IPS-11a (cell line): ENCODE results near the gene PARP16.

Experiments
- H3K4me3 ChIP-seq: one replicate; pipeline ENCODE4 v1.5.1; 2013; ENCODE audit warnings: low read depth, low read length, control low read depth

PARP16 gene, protein sequence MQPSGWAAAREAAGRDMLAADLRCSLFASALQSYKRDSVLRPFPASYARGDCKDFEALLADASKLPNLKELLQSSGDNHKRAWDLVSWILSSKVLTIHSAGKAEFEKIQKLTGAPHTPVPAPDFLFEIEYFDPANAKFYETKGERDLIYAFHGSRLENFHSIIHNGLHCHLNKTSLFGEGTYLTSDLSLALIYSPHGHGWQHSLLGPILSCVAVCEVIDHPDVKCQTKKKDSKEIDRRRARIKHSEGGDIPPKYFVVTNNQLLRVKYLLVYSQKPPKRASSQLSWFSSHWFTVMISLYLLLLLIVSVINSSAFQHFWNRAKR

DNA sequence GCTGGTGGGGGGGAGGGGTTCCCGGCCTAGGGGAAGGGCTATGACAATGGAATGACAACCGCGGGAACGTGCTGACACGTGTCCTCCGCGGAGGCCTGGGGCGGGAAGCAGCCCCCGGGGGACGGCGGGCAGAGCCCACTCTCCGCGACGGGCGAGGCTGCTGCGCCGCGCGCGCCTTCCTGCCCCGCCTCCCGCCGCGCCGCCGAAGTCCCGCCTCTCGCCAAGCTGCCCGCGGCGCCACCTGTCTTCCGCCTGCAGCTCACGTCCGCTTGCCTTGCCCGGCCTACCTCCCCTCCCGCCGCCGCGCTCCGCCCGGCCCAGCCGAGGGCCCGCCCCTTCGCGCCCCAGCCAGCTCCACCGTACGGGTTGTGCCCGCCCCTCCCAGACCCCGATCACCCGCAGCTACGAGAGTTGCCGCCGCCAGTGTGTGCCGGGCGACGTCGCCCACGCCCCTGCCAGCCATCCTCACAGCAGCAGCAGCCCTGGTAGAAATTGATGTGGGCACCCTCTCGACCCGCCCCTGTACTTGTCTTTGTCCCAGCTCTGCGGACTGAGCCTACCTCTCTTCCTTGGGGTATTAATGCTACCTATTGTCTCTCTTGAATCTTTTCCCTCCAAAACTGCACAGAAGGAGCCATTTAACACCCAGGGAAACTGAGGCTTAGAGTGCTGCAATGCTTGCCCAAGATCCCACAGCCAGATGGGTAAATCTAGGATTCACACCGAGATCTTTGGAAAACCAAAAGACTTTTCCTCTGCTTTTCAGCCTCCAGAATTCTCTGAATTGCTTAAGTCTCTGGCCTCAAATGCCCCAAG, at the start of gene PARP16:
Gene PARP16, minus strand, starts transcription at position 180 of the 816 bp plus-strand sequence. CDS start 457 bp downstream, outside the sequence.
- H3K4me3 ChIP-seq, result peak within 1 kb of the TSS; percentile 65

DNA sequence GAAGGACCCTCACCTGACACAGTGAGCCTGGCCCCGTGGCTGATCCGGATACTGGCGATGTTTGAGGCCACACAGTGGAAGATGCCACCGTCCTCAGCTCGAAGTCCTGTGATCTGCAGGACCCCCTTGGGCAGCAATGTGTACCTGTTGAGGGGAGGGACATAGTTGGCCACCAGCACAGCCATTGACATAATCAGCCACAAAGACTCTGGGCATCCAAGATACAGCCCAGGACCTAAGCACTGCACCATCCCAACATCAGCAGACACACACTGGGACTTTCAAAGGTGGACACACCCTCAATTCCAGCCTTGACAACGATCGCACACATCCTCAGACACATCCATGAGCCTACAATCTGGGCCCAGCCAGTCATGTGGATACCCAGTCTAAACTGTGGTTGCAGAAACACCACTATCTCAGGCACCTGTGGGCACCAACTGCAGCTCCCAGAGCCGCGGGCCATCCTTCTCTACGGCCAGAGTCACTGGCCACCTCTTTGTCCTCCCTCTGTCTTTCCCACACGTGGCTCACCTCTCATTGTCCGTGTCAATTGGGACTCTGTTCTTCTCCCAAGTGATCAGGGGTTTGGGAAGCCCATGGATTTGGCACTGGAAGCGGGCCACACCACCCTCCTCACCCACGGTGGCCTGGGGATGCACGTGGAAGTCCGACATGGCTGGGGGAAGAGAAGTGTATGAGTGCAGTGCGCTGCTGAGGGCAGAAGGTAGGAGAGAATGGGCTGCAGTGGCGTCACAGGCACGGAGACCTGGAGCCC, 48.8 kb upstream of the PARP16 start:
- H3K4me3 ChIP-seq, result no peak overlapping the region

DNA sequence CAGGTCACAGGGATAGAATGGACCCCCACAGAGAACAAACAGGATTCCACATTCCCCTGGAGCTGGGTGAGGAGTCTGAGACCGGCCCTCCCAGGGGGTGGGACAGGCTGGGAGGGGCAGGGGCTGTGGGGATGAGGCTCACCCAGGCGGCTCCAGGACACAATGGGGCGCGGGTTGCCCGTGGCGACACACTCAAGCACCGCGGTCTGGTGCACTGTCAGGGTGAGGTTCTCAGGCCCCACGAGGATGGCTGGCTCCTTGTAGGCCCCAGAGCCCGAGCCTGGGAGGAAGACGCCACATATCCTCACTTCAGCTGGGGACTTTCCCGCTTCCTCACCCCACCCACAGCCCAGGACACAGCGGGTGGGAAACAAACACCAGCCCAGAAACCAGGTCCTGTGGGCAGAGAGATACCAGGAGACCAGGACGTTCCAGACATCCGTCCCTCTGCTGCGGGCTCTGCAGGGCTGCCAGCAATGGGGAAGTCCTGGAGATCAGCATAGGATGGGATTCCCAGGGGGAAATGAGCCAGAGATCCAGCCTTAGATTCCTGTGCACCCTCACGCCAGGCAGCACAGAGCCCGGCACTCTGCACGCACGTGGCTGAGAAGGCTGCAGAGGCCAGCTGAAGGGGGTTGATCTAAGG, 48.0 kb upstream of the PARP16 start:
- no peak overlapping the region for H3K4me3 ChIP-seq

DNA sequence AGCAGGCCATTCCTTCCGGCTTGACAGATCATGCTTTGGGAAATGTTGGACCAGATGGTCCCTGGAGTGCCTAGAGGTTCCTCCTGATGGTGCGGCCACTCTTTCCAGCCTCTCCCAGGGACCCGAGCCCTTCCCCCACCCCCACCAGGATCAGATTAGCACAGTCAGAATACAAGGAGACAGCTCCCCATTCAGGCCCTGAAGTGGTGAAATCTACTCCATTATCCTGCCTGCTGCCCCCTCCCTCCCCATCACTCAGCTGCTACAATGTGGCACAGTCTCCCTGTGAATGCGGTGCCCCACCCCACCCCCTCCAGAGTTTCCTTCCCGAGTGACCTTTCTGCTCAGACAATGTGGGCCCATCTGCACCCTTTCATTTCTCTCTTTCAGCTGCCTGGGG, 47.2 kb upstream of the PARP16 start:
- H3K4me3 ChIP-seq, result no peak overlapping the region

DNA sequence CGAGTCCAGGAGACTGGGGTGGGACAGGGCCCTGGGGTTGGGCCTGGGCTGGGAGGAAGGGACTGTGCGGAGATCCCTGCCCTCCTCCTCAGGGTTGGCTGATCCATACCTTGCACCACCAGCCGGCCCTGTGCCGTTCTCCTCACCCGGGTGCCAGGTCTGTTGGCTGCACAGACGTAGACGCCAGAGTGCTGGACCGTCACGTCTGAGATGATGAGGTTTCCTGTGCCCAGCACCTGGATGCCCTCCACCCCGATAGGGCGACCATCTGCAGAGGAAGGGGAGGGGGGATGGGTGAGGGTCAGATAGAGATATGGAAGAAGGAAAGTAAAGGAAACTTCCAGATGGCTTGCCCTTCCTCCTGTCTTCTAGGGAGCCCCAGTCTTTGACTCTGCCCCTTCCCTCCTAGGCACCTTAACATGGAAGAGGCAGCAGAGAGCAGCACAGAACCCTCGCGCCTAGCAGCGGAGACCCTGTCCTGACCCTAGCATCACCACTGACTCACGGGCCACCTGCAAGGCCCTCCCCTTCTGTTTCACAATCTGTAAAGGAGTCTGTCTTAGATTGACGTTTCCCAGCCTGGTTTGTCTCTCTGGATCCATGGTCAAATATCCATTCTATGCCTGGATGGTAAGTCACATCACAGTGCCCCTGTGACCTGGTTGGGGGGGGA, 46.6 kb upstream of the PARP16 start:
- H3K4me3 ChIP-seq, result no peak overlapping the region

DNA sequence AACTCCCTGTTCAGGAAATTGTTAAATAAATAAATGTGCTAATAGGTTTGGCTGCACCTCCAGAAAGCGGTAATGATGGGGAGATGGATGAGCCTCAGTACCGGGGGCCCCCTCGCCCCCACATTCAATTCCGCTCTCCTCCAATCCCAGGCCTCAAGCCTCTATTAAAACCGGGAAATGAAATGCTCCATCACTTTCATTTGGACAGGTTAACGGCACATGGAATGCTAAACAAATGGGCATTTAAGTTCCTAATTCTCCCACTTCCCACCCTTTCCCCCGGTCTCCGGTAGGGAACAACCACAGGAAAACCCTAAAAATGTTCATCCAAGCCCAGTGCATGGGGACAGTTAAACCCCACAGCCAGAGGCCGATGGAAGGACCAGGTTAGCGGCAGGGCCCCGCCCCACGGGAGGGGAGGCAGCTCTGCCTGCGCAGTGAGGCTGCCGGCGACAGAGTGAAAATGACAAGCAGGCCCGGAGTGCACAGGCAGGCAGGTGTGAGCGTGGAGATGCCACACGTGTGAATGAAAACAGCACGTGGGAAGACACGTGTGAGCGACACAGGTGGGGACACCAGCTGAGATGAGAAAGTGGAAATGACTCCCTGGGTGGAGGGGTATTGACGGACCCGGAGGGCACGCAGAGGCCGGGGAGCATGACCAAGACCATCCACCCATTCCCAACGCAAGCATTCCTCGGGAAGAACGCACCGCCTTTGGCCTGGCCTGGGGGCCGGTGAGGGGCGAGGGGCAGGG, 45.9 kb upstream of the PARP16 start:
- H3K4me3 ChIP-seq, result no peak overlapping the region

DNA sequence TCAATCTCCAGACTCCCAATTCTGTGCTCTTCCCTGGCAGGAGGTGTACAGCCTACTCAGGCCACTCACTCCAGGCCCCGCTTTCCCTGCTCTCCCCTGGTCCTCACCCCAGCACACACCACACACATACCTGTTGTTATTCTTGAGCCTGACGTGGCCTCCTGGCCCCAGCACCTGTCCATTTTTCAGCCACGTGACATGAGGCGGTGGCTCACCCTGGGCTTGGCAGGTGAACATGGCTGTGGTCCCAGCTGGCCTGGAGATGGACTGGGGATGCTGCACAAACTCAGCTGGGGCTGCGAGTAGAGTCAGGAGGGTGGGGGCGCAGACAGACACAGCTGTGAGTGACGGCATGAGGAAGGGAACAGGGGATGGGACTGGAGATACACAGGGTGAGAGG, 45.1 kb upstream of the PARP16 start:
- no peak overlapping the region for H3K4me3 ChIP-seq

DNA sequence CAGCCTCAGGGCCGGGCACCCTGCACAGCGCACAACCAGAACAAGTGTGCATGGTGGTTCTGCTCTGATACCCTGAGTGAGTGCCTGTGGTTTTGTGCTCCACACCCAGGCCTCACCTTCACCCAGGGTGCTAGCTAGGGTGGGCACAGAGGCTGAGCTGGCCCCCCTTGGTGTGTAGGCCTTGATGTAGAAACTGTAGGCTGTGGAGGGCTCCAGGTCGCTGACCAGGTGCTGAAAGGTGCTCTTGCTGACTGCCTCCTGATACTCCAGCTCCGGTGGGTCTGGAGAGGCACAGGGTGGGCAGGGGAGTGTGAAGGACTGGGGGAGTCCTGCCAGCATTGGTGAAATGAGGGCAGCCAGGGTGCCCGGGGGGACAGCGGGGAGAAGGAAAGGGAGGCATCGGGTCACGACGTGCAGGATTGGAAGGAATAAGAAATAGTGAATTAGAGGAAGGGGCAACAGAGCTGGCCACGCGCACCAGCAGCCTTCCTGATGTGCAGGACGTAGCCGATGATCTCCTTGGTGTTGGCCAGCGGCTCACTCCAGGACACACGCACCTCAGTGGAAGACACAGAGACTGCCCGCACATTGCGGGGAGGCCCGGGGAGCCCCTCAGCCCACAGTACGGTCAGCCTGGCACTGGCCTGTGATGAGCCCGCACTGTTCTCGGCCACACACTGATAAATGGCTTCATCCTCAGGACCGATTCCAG, 44.4 kb upstream of the PARP16 start:
- H3K4me3 ChIP-seq, result no peak overlapping the region

DNA sequence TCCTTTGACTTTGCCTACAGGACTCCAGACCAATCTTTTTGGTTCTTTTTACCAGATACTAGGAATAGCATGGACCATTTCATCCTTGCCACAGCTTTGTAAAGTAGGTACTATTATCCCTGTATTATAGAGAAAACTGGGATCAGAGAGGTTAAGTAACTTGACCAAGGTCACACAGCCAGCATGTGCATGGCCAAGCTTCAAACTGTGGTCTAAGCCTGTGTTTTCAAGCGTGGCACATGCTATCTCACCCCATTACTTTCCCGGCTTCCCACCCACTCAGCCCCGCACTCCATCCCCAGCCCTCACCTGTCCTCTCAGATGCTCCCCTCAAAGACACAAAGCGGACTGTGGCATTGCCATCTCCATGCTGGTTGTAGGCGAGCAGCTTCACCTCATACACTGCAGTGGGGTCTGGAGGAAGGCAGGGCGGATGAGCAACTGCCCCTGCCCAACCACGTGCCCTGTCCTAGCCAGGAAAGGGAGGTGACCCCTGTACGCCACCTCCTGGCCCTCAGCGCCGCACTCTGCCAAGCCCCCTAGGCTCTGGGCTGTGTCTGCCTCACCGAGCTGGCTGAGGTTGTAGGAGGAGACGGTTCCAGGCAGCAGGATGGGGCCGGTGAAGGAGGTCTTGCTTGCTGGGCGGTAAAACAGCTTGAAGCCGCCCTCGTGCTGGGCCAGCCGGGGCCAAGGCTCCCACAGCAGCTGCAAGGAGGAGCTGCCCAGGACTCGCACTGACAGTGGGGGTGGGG, 43.5 kb upstream of the PARP16 start:
- H3K4me3 ChIP-seq, result no peak overlapping the region

DNA sequence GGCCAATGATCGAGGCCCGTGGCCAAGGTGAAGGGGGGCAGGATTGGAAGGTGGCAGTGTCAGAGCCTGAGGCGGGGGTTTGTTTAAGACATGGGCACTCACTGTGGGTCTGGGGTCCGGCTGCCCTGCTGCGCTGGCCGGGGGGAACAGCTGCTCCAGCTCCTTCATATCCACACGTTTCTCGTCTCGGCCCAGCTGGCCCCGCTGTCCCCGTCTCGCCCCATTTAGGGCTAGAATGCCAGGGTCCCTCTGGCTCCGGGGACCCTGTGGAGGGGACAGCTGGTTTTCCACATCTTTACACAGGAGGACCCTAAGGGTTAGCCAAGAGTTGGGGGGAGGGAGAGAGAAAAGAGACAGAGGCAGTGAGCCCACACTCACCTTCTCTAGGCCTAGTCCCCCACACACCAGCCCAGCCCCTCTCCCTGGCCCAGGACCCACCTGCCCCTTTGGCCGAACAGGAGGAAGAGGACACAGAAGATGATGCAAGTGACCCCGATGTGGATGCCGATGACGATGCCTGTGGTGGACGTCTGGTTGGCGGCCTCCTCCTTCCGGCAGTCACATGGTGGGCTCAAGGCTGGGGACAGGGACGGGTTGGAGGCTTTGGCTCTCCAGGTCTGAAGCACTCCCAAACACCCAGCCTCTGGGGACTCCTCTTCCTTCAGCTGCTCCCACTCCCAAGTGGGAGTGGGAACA, 42.8 kb upstream of the PARP16 start:
- no peak overlapping the region for H3K4me3 ChIP-seq

DNA sequence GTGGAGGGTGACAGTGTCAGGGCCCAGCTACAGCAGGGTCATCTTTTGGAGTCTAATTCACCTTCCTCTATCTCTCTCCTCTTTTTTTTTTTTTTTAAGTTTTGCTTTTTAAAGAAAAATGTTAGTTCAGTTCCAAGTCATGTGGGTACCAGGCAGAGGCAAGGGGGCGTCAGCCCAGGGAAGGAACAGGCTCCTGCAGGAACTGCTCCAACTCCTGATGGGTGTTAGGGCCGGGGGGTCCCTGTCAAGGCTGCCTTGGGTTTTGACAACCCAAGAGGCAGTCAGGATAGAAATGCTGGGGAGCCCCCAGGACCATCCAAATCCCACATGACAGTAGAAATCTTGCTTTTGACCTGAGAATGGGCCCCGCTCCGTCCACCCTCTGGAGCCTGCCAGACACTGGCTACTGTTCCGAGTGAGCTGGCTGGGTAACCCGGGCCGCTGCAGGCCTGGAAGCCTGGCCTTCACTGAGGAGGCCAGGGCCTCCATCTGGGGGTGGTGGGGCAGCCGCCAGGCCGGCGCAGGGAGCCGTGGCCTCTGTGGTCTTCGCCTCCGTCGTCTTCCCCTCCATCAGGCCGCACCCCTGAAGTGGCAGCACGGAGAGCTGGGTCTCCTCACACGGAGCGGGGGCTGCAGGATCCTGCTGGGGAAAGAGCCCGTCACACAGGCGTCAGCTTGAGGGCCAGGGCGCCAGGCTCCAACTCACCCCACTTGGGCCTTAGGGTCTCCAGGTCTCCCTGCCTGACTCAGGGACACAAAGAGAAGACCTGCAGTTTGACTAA, 42.0 kb upstream of the PARP16 start:
- H3K4me3 ChIP-seq, result no peak overlapping the region

DNA sequence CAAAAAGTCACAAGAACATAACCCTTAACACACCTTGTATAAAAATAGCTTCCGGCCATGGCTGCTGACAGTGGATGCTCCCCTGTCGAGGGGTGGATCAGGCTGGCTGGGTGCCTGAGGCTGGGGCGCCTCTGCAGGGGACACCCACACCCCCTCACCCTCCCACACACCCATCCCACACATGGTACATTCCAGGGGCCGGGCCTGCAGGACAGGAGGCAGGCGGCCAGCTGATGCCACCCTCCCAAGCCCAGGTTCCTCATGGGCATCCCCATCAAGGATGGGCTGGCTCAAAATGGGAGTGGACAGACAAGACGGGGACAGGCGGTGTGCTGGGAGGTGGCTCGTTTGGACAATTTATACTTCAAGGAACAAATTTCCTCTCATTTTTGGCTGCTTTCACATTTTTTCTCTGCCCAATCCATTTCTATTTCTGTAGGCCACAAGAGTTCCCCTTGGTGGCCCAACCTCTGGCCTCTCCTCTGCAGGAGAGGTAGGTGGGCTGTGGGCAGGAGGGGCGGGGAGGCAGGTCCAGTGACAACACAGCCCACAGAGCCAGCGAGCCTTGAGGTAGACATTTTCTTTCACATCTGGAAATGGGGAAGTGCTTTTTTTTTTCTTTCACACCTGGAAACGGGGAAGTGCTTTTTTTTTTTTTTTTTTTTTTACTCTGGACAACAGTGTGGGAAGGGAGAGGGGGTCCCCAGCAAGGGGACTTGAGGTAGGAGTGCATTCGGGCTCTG, 41.1 kb upstream of the PARP16 start:
- no peak overlapping the region for H3K4me3 ChIP-seq

DNA sequence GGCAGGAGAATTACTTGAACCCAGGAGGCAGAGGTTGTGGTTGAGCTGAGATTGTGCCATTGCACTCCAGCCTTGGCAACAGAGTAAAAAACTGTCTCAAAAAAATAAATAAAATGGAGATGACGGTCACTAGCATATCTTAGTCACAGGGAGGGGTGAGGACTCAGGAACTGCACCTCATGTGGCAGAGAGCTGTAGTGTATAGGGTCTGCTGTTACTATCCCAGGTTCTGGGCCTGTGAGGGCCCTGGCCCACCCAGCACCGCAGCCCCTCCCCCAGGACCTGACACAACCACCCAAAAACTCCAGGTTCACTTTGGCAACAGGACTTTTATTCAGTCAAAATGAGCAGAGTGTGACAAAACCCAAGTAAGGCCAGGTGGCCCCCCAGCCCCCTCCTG, 40.1 kb upstream of the PARP16 start:
- no peak overlapping the region for H3K4me3 ChIP-seq

DNA sequence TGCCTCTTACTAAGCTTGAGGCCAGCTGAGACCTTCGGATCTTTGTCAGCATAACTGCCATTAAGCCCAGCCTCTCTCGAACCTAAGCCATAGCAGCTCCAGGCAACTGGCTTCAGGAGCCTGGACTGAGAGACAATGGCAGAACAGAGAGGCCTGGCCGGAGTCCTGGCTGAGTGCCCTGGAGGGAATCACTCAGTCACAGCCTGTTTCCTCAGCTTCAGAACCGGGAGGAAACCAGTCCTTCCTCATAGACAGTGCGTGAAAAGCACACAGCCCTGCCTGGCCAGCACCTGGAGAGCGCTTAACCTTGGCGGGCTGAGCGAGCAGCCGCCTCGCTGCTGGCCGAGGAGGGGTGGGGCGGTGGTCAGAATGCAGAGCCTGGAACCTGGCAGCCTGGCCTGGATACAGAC, 39.4 kb upstream of the PARP16 start:
- H3K4me3 ChIP-seq, result no peak overlapping the region

DNA sequence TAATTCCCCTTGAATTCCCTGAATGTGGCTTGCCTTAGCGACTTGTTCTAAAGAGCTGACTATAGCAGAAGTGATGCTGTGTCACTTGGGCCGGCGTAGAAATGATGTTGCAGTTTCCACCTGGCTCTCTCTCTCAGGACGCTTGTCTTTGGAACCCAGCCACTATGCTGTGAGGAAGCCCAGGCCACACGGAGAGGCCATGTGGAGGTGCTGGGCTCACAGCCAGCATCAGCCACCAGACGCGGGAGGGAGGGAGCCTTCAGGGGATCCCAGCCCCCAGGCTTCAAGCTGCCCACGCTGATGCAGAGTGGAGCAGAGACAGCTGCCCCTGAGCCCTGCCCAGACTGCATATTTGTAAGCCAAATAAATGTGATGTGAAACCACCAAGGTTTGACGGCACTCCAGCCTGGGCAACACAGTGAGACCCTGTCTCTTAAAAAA, 36.4 kb upstream of the PARP16 start:
- no peak overlapping the region for H3K4me3 ChIP-seq

DNA sequence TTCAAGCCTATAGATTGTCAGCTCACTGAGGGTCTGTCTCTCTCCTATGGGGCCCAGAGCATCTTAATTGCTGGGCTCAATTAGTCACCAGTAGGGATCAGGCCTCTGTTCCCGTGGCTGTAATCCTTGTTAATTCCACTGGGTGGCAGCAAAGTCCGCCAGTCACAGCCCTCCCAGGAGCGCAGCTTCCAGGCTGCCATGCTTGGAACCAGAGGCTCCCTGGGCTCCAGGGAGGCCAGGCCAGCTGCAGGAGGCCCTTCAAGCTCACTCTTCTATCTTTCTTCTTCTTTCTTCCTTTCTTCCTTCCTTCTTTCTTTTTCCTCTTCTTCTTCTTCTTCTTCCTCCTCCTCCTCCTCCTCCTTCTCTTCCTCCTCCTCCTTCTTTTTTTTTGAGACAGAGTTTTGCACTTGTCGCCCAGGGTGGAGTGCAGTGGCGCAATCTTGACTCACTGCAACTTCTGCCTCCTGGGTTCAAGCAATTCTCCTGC, 32.2 kb upstream of the PARP16 start:
- no peak overlapping the region for H3K4me3 ChIP-seq
